HG03460 (cell line): ENCODE data around the gene SLIT2.

Experiments
- ATAC-seq: cut with Tn5 transposase; IDR thresholded peaks from one replicate; pipeline ENCODE4 v1.9.1; 2021; ENCODE audit not compliant: unreplicated experiment

Gene SLIT2

DNA sequence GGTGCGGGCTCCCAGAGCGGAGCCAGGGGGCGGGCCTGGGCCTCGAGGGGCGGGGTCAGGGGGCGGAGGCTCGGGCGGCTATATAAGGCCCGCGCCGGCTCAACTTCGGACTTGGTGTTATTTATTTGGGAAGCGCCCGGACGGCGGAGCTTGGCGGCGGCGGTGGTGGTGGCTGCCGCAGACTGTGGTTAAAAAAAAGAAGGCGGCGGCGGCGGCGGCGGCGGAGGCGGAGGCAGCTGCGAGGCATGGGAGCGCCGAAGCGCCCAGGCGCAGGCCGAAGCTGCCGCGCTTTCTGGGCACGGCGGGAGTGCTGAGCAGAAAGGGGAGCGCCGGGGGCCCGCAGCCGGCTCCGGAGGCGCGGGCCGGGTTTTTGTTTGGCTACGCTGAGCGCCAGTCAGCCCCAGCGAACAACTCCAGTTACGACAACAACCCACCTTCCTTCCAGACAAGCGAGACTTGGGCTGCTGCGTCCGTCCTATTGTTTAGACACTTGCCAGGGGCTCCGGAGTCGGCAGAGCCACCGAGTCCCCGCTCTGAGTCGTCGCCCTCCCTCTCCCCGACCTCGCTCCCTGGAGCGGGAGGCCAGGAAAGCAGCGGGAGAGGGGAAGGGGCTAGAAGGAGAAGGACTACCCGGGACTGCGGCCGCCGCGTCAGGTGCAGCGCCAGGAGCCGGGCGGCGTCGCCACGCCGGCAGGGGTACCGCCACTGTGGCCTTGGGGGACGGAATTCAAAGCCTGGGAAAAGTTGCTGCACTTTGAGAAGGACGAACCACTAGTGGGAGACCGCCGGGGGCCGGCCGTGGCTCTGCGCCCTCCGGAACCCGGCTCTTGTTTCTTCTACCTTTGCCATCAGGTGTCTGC, at the start of gene SLIT2:
Gene SLIT2, plus strand, starts transcription at position 110 of the 860 bp plus-strand sequence. CDS start 1,911 bp downstream, outside the sequence.
- ATAC-seq, result peak; percentile 67

GRCh38 chr4:20203508-20203907, 48.2 kb upstream of the SLIT2 start:
- ATAC-seq, result no peak

GRCh38 chr4:20217521-20217920, 34.2 kb upstream of the SLIT2 start:
- ATAC-seq, result no peak

DNA sequence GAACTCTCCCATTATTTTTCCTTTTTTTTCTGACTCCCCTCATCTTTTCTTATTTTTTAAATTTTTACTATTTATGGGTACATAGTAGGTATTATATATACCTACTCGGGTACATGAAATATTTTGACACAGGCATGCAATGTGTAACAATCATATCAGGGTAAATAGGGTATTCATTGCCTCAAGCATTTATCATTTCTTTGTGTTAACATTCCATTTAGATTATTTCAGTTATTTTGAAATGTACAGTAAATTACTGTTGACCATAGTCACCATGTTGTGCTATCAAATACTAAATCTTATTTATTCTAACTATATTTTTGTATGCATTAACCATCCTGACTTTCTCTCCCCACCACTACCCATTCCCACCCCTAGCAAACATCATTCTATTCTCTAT, 33.8 kb upstream of the SLIT2 start:
- ATAC-seq, result no peak

- ATAC-seq, result no peak
These were observed 32.2 kb upstream of the SLIT2 start for GRCh38 chr4:20219521-20219920.

DNA sequence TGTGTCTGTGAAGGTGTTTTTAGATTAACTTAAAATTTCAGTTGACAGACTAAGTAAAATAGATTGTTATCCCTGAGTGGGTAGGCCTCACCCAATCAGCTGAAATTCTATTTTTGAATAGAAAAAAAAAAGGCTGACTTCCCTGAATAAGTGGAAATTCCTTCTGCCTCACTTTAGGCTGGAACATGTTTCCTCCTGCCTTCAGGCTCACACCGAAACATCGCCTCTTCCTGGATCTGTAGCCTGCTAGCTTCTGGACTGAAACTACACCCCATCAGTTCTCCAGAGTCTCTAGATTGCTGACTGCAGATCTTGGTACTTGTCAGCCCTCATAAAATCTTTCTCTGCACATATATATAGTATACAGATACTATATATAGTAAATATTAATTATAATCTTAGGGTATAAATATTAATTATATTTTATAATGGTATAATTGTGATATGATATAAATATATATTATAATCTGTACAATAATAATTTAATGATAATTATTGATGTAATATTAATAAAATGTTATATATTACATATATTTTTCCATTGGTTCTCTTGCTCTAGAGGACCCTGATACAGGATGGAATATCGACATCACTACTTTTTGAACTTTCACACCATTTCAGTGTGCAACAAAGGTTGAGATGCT, 13.7 kb upstream of the SLIT2 start:
- ATAC-seq, result no peak

DNA sequence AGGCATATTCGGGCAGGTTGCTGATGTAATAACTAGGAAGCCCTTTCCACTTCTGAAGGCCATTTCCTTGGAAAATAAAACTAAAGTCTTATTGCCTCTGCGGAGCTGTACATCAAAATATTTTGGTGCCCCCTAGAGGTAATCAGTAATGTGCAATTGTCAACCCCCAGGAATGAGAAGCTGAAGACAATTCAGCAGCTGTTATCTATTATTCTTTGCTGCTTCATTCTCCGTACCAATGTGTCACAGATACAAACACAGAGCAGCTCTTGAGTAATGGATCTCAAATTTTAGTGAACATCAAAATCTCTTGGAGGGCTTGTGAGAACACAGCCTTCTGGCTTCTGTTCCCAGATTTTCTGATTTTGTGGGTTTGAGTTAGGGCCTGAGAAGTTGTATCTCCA, 3.5 kb upstream of the SLIT2 start:
- ATAC-seq, result no peak

- no peak for ATAC-seq
These were observed 2.4 kb upstream of the SLIT2 start for GRCh38 chr4:20249333-20249732.

GRCh38 chr4:20251031-20251795, 492 bp upstream of the SLIT2 start:
- ATAC-seq, result no peak

GRCh38 chr4:20252656-20253282, 1.1 kb downstream of the SLIT2 start:
- no peak for ATAC-seq

DNA sequence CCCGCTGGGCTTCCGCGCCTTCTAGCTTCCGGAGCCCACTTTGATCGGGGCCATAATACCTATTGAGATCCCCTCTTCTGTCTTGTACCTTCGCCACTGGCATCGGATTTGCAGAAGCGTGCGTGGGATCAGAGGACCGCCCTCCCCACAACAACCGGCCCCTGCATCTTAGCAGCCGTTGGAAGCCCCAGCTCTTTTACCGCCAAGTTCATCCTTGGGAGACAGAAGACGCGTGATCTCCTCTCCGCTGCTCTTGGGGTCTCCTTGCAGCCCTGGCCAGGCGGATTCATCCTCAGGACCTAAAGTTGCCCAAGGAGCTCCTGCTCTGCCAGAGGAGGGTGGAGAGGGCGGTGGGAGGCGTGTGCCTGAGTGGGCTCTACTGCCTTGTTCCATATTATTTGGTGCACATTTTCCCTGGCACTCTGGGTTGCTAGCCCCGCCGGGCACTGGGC, 1.6 kb downstream of the SLIT2 start:
- ATAC-seq, result no peak

GRCh38 chr4:20253735-20254409, 2.2 kb downstream of the SLIT2 start:
- ATAC-seq, result no peak

- no peak for ATAC-seq
These were observed 3.0 kb downstream of the SLIT2 start for GRCh38 chr4:20254511-20255250.

GRCh38 chr4:20255251-20255586, 3.5 kb downstream of the SLIT2 start:
- no peak for ATAC-seq

DNA sequence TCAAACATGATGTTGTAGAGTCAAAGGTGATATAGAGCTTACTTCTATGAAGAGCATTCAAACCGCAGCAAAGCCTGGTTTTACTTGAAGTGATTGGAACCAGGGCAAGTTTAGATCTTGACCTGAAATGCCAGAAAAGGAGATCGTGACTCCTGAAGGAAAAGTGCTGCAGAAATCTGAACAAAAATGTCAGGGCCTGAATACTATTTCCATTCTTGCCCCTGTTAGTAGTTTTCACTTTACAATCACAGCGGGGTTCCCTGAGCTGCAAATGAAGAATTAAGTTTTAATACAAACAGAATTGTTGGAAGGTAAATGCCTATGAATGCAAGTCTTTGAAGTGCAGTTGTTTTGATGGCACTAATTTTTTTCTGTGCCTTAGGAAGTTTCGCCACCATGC, 4.1 kb downstream of the SLIT2 start:
- no peak for ATAC-seq

DNA sequence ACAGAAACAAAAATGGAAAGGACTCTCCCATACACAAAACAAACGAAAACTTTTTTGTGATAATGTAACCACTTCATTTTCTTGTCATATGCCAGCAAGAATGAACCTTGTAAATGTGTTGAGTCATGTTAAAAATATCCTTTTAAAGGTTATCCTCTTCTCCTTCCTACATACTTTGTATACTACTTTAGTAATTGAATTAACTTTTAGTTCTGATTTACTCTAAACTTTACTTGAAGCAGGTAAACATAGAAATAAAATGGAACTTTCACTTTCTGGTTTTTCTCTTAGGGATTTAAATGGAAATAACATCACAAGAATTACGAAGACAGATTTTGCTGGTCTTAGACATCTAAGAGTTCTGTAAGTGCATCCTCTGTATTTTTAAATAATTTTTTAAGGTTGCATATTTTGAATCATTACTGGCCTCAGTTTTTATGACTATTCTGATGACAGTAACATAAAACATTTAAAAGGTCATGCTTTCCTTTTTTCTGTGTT, 4.7 kb downstream of the SLIT2 start:
- no peak for ATAC-seq

DNA sequence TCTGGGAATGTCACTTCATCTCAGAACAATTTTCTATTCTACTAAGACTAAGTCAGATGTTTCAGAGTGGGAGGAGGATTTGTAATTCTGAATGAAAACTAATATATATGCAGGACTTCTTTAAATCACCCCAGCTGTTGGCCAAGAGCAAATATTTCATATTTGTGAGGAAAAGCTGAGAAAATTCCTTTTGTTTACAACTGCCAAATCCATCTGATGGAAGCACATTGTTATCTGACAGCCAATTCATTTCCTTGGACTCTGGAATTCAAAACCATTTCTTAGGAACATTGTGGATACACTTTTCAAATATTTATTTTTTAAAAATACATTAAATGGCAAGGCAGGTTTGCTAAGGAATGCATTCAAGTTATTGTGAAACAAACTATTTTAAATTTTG, 8.0 kb downstream of the SLIT2 start:
- no peak for ATAC-seq

DNA sequence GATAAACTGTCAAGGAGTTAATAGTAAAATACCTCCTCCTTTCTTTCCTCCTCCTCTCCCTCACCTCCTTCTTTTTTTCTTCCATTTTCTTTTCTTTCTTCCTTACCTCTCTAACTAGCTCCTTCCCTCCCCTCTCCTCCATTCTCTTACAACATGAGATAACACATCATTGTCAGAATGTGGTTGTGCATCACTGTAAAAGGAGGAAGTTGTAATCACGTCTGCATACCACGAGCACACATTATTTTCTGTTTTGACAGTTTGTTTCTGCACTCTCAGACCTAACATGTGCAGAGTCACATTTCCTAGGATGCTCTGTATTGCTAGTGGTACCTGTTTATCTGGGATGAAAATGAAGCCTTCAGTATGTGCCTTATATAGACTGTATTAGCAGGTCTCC, 9.1 kb downstream of the SLIT2 start:
- ATAC-seq, result no peak

DNA sequence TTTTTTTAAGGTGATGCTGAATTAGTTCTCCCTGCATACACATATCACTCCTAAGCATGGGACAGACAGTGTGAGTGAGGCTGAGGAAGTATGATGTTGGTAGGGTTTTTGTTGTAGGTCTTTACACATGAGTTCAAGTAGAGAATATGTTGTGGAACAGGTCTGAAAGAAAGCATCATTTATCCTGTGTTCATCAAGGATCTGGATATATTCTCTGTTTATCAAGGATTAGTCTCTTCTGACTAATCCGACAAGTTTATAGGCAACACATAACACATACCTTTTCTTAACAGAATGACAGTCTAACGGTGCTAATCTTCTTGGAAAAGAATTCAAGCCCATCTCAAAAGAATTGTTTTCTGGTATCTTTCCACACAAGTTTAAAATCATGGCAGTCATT, 10.5 kb downstream of the SLIT2 start:
- ATAC-seq, result no peak

- no peak for ATAC-seq
These were observed 13.0 kb downstream of the SLIT2 start for GRCh38 chr4:20264688-20265087.
